ENCODE results near the gene IFNB1. TPM values are rescaled to one million over a fixed set of nuclear protein-coding genes. Genes with fewer than 3 reads are reported as not detected.

The IFNB1 gene
- not detected in 2 replicates for total RNA-seq

DNA sequence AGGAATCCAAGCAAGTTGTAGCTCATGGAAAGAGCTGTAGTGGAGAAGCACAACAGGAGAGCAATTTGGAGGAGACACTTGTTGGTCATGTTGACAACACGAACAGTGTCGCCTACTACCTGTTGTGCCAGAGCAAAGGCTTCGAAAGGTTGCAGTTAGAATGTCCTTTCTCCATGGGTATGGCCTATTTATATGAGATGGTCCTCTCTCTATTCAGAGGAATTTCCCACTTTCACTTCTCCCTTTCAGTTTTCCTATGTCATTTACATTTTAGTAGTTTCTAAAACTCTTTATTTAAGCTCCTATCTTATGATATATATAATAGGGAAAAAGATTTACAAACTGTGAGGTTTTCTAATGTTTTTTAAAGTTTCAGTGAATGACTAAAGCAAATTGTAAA lies at the start of gene IFNB1:
Gene IFNB1, minus strand, starts transcription at position 162 of the 400 bp plus-strand sequence. Its CDS starts 73 bp downstream, at position 89.

GRCh38 chr9:21031091-21031807 lies 46.5 kb downstream of the IFNB1 start, which contains the start of gene HACD4:
Gene HACD4, minus strand, starts transcription at chr9:21031640. Its CDS starts 50 bp downstream, at chr9:21031590.

Other genes starting within 250 kb of the IFNB1 start
- 9.0 and 13.0 TPM in 2 replicates for gene HACD4, start 46.3 kb downstream of the IFNB1 start, total RNA-seq
- not detected in 2 replicates for gene IFNW1, start 63.9 kb upstream of the IFNB1 start, total RNA-seq
- gene IFNA21, start 88.7 kb upstream of the IFNB1 start, total RNA-seq = not detected in 2 replicates
- gene IFNA4, start 109.6 kb upstream of the IFNB1 start, total RNA-seq = not detected in 2 replicates
- not detected in 2 replicates for gene IFNA7, start 124.3 kb upstream of the IFNB1 start, total RNA-seq
- not detected in 2 replicates for gene IFNA10, start 129.2 kb upstream of the IFNB1 start, total RNA-seq
- gene IFNA16, start 139.4 kb upstream of the IFNB1 start, total RNA-seq = not detected in 2 replicates
- not detected in 2 replicates for gene IFNA17, start 150.3 kb upstream of the IFNB1 start, total RNA-seq
- gene IFNA14, start 162.1 kb upstream of the IFNB1 start, total RNA-seq = not detected in 2 replicates
- not detected in 2 replicates for gene IFNA5, start 227.4 kb upstream of the IFNB1 start, total RNA-seq

Measured in myometrial cell (primary cell).